Fibroblast of lung (primary cell): Measurements from ENCODE around the gene RREB1. TPM values are rescaled to one million over a fixed set of nuclear protein-coding genes. Genes with fewer than 3 reads are reported as not detected.

Experiments
- DNase-seq, 2 donors: peaks; one replicate each; pipeline versions ENCODE4 v3.0.0 to v3.0.0-alpha.2; 2010; ENCODE audit warnings: low read depth in 2 of 2
- H2AFZ ChIP-seq: 2 replicates; pipeline ENCODE4 v1.5.1; 2012; ENCODE audit warnings: low read length, control low read depth, inconsistent platforms
- H3K27ac ChIP-seq: 2 replicates; pipeline ENCODE4 v1.5.1; 2011; ENCODE audit warnings: low read length, control low read depth; ENCODE audit not compliant: insufficient read depth
- H3K27me3 ChIP-seq: 2 replicates; pipeline ENCODE4 v1.5.1; 2011; ENCODE audit warnings: mild to moderate bottlenecking, low read length; ENCODE audit not compliant: control insufficient read depth, insufficient read depth
- H3K36me3 ChIP-seq: 2 replicates; pipeline ENCODE4 v1.5.1; 2011; ENCODE audit warnings: low read length; ENCODE audit not compliant: control insufficient read depth, insufficient read depth
- H3K4me1 ChIP-seq: 2 replicates; pipeline ENCODE4 v1.5.1; 2011; ENCODE audit warnings: low read length; ENCODE audit not compliant: control insufficient read depth, insufficient read depth; ENCODE audit errors: extremely low read depth
- H3K4me2 ChIP-seq: 2 replicates; pipeline ENCODE4 v1.5.1; 2011; ENCODE audit warnings: low read length, control low read depth; ENCODE audit not compliant: insufficient read depth; ENCODE audit errors: extremely low read depth
- H3K4me3 ChIP-seq, 4 experiments: fragments of 200-600 bp in 1 of 4; sonication (generic) in 1 of 4; replicated peaks in 1 of 4; 2 replicates each; pipeline ENCODE4 v1.5.1; 2011 to 2016; ENCODE audit warnings: low read length in 4 of 4, low read depth in 3 of 4, mild to moderate bottlenecking in 3 of 4, control low read depth in 2 of 4, inconsistent platforms in 1 of 4, mixed read lengths in 1 of 4; ENCODE audit not compliant: insufficient read depth in 1 of 4; ENCODE audit errors: control extremely low read depth in 1 of 4
- H3K79me2 ChIP-seq: 2 replicates; pipeline ENCODE4 v1.5.1; 2012; ENCODE audit warnings: mild to moderate bottlenecking, low read length, inconsistent platforms; ENCODE audit not compliant: control insufficient read depth, insufficient read depth
- H3K9ac ChIP-seq: 2 replicates; pipeline ENCODE4 v1.5.1; 2011; ENCODE audit warnings: mild to moderate bottlenecking, low read length, control low read depth; ENCODE audit not compliant: insufficient read depth
- H3K9me3 ChIP-seq: 2 replicates; pipeline ENCODE4 v1.5.1; 2012; ENCODE audit warnings: low read depth, low read length; ENCODE audit not compliant: control insufficient read depth, insufficient read depth
- H4K20me1 ChIP-seq: 2 replicates; pipeline ENCODE4 v1.5.1; 2011; ENCODE audit warnings: low read length; ENCODE audit not compliant: control insufficient read depth, insufficient read depth; ENCODE audit errors: extremely low read depth
- EZH2 ChIP-seq: IDR thresholded peaks from 2 replicates; pipeline ENCODE4 v1.5.1; 2012; ENCODE audit warnings: low read length, control low read depth, mild to moderate bottlenecking; ENCODE audit errors: missing control alignments
- polyA plus RNA-seq, 2 donors: library from polyadenylated mRNA; depleted of rRNA in 1 of 2; stranded (reverse) in 1 of 2; unstranded in 1 of 2; fragments of >200 nt; gene quantifications; 2 replicates each; pipeline ENCODE4 v1.2.1, GENCODE V29; 2011 to 2012; ENCODE audit warnings: missing spikeins in 1 of 2
- total RNA-seq: library from RNA; depleted of rRNA; stranded (reverse); fragments of >200 nt; gene quantifications from 2 replicates; pipeline ENCODE4 v1.2.1, GENCODE V29; 2014
- TF ChIP-seq, protein P1 (sequence below), 2 donors: IDR thresholded peaks in 1 of 2; conservative IDR thresholded peaks in 1 of 2; 1 replicate in 1 of 2; 2 replicates in 1 of 2; pipeline ENCODE4 v1.5.1; 2011 to 2012; ENCODE audit warnings: low read length in 2 of 2, control low read depth in 1 of 2, inconsistent platforms in 1 of 2, low read depth in 1 of 2, mild to moderate bottlenecking in 1 of 2

Gene RREB1
- total and polyA plus RNA-seq, 2 donors (not counting 1 experiment from before 2014, with no cell fraction given) = 2.4 to 18.8 TPM

DNA sequence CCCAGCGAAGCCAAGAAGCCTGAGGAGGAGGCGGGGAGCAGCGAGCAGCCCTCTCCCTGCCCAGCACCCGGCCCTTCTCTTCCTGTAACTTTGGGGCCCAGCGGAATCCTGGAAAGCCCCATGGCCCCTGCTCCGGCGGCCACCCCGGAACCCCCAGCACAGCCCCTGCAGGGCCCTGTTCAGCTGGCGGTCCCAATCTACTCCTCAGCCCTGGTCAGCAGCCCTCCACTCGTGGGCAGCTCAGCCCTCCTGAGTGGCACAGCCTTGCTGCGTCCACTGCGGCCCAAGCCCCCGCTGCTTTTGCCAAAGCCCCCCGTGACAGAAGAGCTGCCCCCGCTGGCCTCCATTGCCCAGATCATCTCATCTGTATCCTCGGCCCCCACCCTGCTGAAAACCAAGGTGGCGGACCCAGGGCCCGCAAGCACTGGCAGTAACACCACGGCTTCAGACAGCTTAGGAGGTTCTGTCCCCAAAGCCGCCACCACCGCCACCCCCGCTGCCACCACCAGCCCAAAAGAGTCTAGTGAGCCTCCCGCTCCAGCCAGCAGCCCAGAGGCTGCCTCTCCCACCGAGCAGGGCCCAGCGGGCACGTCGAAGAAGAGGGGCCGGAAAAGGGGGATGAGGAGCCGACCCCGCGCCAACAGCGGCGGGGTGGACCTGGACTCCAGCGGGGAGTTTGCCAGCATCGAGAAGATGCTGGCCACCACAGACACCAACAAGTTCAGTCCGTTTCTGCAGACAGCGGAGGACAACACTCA is 123.4 kb downstream of the RREB1 start:
- Histone ChIP-seq H3K9ac (no peak overlapping the region), H3K36me3 (peaks cover 33% of the 10 kb centered on the region), H3K27me3 (no peaks in the 10 kb centered on the region), H2AFZ (no peak overlapping the region), H3K4me1 (no peaks in the 10 kb centered on the region), H3K9me3 (no peaks in the 10 kb centered on the region), H3K27ac (no peak overlapping the region), H3K4me3 (no peak overlapping the region), H4K20me1 (no peaks in the 10 kb centered on the region), H3K79me2 (no peaks in the 10 kb centered on the region), H3K4me2 (no peak overlapping the region)
- DNase-seq = no peak
- TF ChIP-seq, protein P1, sequence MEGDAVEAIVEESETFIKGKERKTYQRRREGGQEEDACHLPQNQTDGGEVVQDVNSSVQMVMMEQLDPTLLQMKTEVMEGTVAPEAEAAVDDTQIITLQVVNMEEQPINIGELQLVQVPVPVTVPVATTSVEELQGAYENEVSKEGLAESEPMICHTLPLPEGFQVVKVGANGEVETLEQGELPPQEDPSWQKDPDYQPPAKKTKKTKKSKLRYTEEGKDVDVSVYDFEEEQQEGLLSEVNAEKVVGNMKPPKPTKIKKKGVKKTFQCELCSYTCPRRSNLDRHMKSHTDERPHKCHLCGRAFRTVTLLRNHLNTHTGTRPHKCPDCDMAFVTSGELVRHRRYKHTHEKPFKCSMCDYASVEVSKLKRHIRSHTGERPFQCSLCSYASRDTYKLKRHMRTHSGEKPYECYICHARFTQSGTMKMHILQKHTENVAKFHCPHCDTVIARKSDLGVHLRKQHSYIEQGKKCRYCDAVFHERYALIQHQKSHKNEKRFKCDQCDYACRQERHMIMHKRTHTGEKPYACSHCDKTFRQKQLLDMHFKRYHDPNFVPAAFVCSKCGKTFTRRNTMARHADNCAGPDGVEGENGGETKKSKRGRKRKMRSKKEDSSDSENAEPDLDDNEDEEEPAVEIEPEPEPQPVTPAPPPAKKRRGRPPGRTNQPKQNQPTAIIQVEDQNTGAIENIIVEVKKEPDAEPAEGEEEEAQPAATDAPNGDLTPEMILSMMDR (conservative IDR thresholded peaks at IDR 0.05 in 1 of 2, IDR thresholded peaks at IDR 0.05 in 1 of 2; ENCODE audit: low read depth in 1 of 2, low read length in 2 of 2) = no peak
- TF ChIP-seq EZH2 = no peak

DNA sequence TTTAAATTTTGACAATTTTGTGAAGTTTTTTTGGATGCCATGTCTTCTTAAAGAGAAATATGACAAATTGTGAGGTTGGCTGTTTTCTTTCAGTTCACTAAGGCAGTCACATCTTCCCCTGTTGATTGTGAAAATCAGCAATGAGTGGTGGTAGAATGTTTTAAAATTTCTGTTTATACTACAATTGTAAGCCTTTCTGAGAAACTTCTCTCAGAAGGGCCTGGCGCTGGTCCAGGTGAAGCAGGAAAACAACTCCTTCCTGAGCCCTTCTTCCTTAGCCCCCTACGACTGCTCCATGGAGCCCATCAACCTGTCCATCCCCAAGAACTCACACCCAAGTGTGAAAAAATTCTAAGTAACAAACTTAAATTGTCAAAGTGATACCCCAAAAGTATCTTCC is 124.6 kb downstream of the RREB1 start:
- Histone ChIP-seq H3K9ac (no peak overlapping the region), H3K4me2 (no peak overlapping the region), H4K20me1 (no peaks in the 10 kb centered on the region), H3K27me3 (no peaks in the 10 kb centered on the region), H3K4me3 (no peak overlapping the region), H3K36me3 (peaks cover 28% of the 10 kb centered on the region), H3K4me1 (no peaks in the 10 kb centered on the region), H3K9me3 (no peaks in the 10 kb centered on the region), H3K79me2 (no peaks in the 10 kb centered on the region), H3K27ac (no peak overlapping the region), H2AFZ (no peak overlapping the region)
- DNase-seq = peak in 1 of 2 donors; percentile 22
- TF ChIP-seq, protein P1 (conservative IDR thresholded peaks at IDR 0.05 in 1 of 2, IDR thresholded peaks at IDR 0.05 in 1 of 2; ENCODE audit: low read depth in 1 of 2, low read length in 2 of 2) = no peak
- no peak for TF ChIP-seq EZH2

DNA sequence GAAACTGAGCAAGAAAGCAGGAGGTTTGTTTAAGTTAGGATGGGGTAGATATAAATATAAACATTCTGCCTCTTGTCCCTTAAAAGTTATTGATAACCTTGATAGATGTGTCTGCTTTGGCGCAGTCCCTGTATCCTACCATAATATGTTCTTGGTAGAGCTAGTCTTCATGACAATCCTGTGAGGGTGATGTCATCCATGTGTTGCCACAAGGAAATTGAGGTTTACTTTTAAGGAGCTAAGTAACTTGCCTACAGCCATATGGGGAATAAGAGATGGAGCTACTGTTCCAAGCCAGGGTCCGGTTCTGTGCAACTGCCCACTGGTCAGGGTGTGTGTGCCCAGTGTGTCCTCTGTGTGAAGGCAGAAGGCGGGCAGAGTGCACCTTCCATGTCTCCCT is 126.8 kb downstream of the RREB1 start:
- Histone ChIP-seq H3K4me2 (no peak overlapping the region), H3K79me2 (peaks cover 6% of the 10 kb centered on the region), H3K9ac (no peak overlapping the region), H3K4me3 (no peak overlapping the region), H3K9me3 (no peaks in the 10 kb centered on the region), H3K4me1 (no peaks in the 10 kb centered on the region), H2AFZ (no peak overlapping the region), H3K36me3 (peaks cover 26% of the 10 kb centered on the region), H3K27me3 (no peaks in the 10 kb centered on the region), H4K20me1 (no peaks in the 10 kb centered on the region), H3K27ac (no peak overlapping the region)
- no peak for DNase-seq
- no peak for TF ChIP-seq EZH2
- TF ChIP-seq, protein P1 (conservative IDR thresholded peaks at IDR 0.05 in 1 of 2, IDR thresholded peaks at IDR 0.05 in 1 of 2; ENCODE audit: low read depth in 1 of 2, low read length in 2 of 2) = no peak
